ENCODE results near the gene FGF7.
A peak's percentile ranks its signal among the peaks of the same experiment; 100 is the strongest.
"Not testable (repeated sequence)": the region's sequence is repeated elsewhere in the genome, so short reads cannot be mapped to it uniquely, and the experiment has no call there.

The FGF7 gene, protein sequence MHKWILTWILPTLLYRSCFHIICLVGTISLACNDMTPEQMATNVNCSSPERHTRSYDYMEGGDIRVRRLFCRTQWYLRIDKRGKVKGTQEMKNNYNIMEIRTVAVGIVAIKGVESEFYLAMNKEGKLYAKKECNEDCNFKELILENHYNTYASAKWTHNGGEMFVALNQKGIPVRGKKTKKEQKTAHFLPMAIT

DNA sequence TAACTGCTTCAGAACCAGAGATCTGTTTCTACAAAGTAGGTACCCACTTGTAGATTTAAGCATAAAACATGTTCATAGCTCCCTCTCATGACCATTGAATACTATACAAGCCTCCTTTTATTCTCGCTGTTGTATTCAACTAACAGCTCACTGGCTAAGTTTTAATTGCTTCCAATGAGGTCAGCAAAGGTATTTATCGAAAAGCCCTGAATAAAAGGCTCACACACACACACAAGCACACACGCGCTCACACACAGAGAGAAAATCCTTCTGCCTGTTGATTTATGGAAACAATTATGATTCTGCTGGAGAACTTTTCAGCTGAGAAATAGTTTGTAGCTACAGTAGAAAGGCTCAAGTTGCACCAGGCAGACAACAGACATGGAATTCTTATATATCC lies at the start of gene FGF7:
Gene FGF7, plus strand, starts transcription at position 222 of the 400 bp plus-strand sequence. CDS start 1,056 bp downstream, outside the sequence.
- DNase-seq (ENCODE audit: low read depth in 1 of 2, low spot score in 1 of 2), result no peak

DNA sequence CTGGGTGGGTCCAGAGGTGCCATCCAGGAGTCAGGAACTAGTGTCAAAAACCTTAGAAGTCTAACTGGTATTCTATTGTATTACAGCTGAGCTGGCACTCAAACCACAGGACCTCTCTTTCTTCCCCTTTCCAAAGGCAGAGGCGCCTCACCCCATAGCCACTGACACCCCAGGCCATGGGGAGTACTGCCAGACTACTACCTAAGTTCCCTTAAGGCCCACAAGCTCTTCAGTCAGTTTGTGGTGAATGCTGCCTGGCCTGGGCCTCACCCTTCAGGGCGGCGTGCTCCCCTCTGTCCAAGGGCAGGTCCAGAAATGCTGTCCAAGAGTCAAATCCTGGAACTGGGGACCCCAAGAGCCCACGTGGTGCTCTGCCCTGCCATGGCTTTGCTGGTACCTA lies 43.0 kb upstream of the FGF7 start:
- no peak for DNase-seq (ENCODE audit: low read depth in 1 of 2, low spot score in 1 of 2)

DNA sequence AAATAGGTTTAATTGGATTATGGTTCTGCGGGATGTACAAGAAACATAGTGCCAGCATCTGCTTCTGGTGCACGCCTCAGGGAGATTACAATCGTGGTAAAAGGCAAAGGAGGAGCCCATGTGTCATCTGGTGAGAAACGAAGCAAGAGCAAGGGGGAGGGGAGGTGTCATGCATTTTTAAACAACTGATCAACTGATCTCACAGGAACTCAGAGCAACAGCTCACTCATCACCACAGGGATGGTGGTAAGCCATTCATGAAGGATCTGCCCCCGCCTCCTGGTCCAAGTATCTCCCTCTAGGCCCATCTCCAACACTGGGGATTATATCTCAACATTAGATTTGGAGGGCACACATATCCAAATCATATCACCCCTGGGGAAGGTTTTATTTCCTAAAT lies 42.1 kb upstream of the FGF7 start:
- no peak for DNase-seq (ENCODE audit: low read depth in 1 of 2, low spot score in 1 of 2)

DNA sequence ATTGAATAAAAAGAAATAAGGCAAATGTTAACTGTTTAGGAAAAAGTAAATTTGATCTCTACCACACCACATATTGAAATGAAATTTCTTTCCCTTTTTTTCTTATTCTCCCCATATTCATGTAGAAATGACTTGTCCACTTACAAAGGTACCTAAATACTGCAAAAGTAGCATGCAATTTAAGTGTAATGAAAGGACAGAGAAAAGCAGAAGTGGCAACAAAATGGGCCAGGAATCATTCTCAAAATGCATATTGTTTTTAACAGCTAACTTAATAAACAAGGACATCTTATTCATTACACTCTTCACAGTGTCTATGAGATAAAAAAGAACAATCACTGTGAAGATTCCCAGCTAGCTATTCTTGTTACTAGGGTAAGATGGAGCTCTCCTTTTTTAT lies 40.6 kb upstream of the FGF7 start:
- no peak for DNase-seq (ENCODE audit: low read depth in 1 of 2, low spot score in 1 of 2)

DNA sequence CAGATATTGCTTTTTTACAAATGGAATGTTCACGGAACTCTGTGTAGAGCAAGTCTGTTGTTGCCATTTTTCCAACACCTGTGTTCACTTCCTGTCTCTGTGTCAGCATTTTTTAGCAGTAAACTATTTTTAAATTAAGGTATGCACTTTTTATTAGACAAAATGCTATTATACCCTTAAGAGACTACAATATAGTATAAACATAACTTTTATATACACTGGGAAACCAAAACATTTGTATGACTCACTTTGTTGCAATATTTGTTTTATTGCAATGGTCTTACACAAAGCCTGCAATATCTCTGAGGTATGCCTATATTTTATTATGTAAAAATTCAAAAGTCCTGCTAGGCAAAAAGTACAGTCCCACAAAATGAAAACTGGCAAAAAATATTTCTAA lies 39.8 kb upstream of the FGF7 start:
- DNase-seq (ENCODE audit: low read depth in 1 of 2, low spot score in 1 of 2), result no peak

DNA sequence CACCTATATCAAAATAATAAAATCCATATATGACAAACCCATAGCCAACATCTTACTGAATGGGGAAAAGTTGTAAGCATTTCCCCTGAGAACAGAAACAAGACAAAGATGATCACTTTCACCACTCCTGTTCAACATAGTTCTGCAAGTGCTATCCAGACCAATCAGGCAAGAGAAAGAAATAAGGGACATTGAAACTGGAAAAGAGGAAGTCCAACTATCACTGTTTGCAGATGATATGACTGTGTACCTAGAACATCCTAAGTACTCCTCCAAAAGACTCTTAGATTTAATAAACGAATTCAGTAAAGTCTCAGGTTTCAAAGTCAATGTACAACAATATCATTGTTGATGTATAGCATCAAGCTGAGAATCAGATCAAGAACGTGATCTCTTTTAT lies 35.6 kb upstream of the FGF7 start:
- no peak for DNase-seq (ENCODE audit: low read depth in 1 of 2, low spot score in 1 of 2)

DNA sequence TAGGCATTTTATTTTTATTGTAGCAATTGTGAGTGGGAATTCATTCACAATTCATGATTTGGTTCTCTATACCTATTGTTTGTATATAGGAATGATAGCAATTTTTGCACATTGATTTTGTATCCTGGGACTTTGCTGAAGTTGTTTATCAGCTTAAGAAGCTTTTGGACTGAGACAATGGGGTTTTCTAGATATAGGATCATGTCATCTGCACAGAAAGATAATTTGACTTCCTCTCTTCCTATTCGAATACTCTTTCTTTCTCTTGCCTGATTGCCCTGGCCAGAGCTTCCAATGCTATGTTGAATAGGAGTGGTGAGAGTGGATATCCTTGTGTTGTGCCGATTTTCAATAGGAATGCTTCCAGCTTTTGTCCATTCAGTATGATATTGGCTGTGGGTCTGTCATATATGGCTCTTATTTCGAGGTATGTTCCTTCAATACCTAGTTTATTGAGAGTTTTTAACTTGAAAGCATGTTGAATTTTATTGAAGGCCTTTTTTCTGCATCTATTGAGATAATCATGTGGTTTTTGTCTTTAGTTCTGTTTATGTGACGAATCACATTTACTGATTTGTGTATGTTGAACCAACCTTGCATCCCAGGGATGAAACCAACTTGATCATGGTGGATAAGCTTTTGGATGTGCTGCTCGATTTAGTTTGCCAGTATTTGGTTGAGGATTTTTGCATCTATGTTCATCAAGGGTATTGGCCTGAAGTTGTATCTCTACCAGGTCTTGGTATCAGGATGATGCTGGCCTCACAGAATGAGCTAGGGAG lies 20.3 kb upstream of the FGF7 start:
- not testable (repeated sequence) for DNase-seq (ENCODE audit: low read depth in 1 of 2, low spot score in 1 of 2)

DNA sequence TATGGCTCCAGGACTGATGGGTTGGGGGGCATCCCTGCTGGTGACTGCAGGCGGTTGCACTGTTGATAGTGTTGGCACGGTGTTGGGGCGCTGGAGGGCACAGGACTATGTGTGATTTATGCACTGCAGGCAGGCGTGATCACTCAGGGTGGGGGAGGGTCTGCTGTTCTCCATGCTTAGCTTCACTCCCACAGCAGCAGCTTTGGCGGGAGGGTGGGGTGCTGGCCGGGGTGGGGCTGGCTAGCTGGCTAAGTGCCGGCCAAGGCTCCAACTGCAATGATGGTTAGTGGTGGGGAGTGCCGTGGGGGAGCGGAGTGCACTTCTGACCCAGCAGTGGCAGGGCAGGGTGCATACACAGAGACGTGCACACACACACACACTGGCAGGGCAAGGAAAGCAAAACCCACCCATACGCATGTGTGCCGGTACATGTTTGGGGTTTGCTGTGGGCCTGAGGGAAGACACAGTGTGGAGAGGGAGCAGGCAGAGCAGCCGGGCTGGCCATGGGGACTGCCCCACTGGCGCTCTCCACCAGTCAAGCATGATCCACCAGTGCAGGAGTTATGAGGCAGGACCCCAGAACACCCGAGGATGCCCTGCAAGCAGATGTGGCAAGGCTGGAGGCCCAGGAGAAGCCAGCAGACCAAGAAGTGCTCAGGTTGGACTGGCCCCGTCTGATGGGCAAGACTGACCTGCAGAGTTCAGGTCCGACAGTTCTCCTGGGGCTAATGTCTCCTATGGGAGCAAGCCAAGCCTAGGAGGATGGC lies 16.5 kb upstream of the FGF7 start:
- DNase-seq (ENCODE audit: low read depth in 1 of 2, low spot score in 1 of 2), result no peak

DNA sequence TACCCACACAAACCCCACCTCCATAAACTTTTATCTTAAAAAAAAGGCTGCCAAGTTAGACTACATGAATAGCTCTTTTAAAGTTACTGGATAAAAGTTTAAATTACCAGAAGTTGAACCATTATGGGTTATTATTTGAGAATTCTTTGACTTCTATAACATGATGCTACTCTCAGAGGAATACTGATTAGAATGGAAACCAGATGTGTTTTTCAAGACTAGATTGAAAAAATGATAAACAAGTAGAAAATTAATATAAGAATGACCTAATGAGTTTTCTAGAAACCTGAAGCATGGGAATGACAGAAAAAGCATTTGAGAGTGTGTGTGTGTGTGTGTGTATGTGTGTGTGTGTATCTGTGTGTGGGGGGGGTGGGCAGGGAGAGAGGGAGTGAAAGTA lies 12.4 kb upstream of the FGF7 start:
- DNase-seq (ENCODE audit: low read depth in 1 of 2, low spot score in 1 of 2), result no peak

DNA sequence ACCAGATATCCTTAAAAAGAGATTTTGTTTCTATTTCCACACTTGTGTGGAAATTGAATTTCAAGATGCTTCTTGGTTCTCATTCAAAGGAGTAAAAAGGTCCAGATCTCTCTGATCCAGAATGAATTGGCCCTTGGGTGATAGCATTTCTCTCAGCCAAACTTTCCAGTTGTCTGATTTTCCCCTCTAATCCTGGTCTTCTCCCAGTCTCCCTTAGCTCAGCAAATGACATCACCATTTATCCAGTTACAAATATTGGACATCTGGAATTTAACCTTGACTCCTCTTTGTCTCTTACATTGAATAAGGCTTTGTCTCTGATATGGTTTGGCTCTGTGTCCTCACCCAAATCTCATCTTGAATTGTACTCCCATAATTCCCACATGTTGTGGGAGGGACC lies 10.2 kb upstream of the FGF7 start:
- DNase-seq (ENCODE audit: low read depth in 1 of 2, low spot score in 1 of 2), result no peak

DNA sequence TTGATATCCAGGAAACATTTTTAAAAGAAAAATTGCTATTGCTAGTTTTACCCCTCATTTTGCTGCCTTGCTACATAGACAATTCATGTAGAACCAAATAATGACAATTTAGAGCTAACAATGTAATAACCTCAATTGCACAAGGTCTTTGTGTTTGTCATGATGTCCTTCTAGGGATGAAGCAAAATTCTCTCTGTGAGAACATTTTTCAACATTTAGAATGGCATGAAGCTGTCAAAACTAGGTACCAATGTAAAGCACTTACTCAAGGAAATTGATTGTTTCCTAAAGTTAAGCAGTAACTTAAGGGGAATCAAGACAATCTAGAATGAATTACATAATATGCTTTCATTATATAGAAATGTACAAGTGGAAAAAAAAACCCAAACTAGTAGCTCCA lies 7.9 kb upstream of the FGF7 start:
- DNase-seq (ENCODE audit: low read depth in 1 of 2, low spot score in 1 of 2), result no peak

DNA sequence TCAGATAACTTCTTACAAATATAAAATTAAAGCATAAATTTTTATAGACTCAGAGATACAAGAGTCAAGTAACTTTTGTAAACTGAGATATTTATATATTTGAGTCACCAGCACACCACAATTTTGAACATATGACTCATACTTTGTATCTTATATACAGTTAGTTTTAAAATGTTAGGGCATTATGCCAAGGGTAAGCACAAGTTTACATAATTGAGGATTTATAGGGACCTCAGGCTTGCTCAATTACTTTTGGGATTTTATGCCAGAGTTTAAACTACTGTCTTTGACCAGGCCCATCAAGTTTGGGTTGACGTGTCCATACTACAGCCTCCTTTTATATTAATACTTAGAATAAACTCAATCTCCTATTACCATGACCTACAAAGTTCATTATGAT lies 7.4 kb upstream of the FGF7 start:
- DNase-seq (ENCODE audit: low read depth in 1 of 2, low spot score in 1 of 2), result no peak

DNA sequence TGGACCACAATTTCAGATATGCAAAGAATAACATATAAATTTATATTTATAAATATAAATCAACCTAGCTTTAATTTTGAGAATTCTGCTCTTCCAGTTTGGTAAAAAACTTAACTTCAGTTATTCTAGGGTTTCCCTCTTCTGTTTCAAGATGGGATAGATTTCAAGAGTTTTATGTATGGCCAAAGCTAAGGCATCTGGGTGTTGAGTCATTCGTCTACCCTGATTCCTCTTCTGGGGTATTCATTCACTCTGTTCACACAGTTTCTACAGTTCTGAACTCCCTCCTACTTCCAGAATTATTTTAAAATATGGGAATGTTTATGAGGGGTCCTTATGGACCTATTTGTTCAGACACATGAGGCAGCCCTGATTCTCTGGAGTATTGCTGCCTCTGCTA lies 4.2 kb upstream of the FGF7 start:
- DNase-seq (ENCODE audit: low read depth in 1 of 2, low spot score in 1 of 2), result no peak

DNA sequence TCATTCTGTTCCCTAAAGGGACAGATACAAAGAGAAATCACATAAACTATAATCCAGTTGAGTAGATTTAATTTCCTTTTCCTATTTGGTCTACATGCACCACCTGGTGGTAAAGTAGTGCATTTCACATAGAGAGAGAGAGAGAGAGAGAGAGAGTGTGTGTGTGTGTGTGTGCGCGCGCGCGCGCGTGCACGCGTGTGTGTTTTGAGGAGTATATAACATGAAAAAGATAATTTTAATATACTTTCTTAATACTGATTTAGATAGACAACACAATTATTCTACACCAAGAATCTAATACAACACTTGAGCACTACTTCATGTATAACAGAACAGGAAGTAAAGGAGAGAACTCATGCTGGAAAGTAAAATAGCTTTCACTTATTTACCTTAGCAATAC lies 1.1 kb upstream of the FGF7 start:
- DNase-seq (ENCODE audit: low read depth in 1 of 2, low spot score in 1 of 2), result peak in 1 of 2 donors; percentile 21

DNA sequence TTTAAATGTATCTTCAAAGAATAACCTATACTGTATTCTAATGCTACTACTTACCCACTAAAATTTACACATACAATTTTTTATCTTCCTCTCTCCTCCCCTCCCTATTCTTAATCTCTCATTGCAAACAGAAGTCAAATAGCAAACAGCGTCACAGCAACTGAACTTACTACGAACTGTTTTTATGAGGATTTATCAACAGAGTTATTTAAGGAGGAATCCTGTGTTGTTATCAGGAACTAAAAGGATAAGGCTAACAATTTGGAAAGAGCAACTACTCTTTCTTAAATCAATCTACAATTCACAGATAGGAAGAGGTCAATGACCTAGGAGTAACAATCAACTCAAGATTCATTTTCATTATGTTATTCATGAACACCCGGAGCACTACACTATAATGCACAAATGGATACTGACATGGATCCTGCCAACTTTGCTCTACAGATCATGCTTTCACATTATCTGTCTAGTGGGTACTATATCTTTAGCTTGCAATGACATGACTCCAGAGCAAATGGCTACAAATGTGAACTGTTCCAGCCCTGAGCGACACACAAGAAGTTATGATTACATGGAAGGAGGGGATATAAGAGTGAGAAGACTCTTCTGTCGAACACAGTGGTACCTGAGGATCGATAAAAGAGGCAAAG lies 984 bp downstream of the FGF7 start:
- no peak for DNase-seq (ENCODE audit: low read depth in 1 of 2, low spot score in 1 of 2)

DNA sequence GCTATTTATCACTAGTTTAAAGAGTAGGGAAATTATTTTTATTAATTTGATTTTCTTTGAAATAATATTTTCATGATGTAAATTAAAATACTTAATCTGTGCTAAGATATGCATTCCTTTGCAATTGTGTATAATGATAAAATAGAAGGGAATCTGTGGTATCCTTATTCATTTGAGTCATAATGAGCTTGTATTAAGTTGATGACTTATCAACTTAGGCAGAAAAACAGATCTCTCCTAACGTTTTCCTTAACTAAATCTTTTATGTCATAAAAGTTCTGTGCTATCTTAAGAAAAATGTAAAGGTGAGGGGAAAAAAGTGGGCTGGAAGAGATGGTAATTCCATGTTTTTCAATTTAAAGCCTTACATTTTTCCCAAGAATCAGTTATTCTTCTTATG lies 1.9 kb downstream of the FGF7 start:
- no peak for DNase-seq (ENCODE audit: low read depth in 1 of 2, low spot score in 1 of 2)

DNA sequence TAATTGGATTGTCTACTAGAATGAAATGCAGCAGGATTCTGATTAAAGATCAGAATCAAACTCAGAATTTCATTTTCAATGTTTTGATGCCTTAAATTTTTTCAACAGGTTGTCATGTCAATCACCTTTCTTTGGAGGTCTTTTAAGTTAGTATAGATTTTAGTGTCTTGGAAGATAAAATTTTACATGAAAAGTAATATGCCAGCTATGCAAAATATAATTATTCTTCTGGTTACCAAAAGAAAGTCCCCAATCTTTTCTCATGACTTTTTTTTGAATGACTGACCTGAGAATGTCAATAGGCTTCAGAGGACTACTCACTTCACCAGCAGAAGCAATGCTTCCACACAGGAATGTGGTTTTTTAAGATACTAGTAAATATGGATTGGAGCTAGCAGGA lies 4.3 kb downstream of the FGF7 start:
- DNase-seq (ENCODE audit: low read depth in 1 of 2, low spot score in 1 of 2), result no peak

DNA sequence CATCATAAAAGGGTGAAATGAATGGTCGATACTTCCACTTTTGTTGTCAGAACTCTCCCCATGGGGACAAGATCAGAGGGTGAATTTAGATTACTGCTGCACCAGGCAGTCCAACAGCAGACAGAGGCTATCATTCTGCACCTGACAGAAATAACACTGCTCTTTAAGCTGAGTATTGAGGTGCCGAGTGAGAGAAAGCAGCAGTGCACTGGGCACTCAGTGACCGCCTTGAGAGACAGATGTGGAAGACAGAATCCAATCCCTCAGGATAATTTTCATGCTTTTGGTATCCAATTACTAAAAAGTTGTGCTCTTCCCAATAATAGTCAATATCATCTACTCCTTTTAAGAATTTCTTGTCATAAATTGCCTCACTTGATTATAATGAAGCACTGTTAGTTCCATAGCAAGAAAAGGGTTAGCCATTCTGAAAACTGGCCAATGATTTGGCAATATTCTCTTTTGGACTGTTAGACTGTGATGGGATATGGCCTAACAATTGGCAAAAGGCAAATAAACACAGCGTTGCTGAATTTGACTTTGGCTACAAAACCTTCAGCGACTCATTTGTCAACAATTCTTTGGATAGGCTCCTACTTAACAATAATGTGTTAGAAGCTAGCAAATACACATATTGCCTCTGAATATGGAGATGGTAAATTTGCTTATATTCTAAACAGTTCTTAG lies 5.5 kb downstream of the FGF7 start:
- no peak for DNase-seq (ENCODE audit: low read depth in 1 of 2, low spot score in 1 of 2)

DNA sequence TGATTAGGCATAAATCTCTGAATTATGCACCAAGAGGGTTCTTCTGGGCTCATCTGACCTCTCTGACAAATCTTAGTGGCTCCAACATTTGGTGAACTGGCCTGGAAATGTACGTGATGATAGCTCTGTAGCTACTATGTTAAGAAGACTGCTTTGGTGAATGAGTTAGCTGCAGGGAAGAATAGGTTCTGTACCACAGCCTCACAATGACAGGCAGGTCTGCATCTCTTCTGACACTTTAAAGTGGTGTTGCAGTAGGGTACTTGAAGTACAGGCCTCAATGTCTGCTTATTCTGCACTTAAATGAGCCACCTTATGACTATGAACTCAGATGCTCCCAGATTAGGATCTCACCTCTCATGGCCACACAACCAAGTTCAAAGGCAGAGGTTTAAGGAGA lies 7.0 kb downstream of the FGF7 start:
- DNase-seq (ENCODE audit: low read depth in 1 of 2, low spot score in 1 of 2), result no peak

DNA sequence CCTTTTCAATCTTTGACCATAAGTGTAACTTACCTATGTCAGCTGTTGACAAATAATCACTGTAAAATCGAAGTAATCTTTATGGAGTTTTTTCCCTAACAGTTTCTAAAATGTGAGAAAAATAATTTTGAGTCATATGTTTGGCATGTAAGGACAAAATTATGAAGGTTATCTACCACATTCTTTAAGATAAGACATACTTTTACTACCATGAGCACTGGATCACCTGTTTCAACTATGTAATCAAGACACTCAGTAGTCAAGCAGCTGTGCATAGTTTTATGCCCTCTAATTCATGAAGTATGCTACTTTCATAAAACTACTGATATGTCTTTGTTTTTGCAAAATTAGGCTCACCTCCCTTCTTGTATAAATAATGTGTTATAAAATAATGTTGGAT lies 12.1 kb downstream of the FGF7 start:
- DNase-seq (ENCODE audit: low read depth in 1 of 2, low spot score in 1 of 2), result no peak

DNA sequence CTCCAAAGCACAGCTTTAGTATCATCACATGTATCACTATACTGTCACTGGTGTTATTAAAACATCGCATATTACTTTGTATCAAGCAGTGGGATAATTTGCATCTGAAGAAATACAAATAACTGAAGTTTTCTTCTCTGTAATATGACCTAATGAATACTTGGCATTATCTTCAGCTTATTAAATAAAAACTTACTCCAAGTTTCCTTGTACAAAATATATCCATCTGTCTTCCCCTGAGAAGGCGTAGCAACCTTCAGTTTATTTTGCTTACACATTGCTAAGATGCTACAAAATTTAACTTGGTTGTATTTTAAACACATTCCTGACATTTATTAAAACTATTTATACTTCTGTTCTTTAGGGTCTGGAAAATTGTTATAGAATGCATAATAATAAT lies 13.7 kb downstream of the FGF7 start:
- DNase-seq (ENCODE audit: low read depth in 1 of 2, low spot score in 1 of 2), result no peak

All from activated CD4-positive, alpha-beta T cell treated with anti-CD3 and anti-CD28 coated beads, Interleukin-2, amount 50 U/mL, for 24 hours (primary cell).